ENCODE results near the gene HBP1.

GRCh38 chr7:107173191-107173590 lies 4.4 kb downstream of the HBP1 start:
- TF ChIP-seq CTCF (IDR thresholded peaks at IDR 0.05) (no peak), EZH2 (IDR thresholded peaks at IDR 0.05; ENCODE audit: borderline replicate concordance, insufficient read depth, low read depth, low read length, poor library complexity, severe bottlenecking) (no peak)

Measured in B cell (primary cell).